GM19397 (cell line): Measurements from ENCODE around the gene ACAP3.
"Not testable (repeated sequence)": the region's sequence is repeated elsewhere in the genome, so short reads cannot be mapped to it uniquely, and the experiment has no call there.

Source experiments
- ATAC-seq: cut with Tn5 transposase; IDR thresholded peaks from one replicate; pipeline ENCODE4 v1.9.1; 2021; ENCODE audit warnings: mild to moderate bottlenecking, moderate library complexity; ENCODE audit not compliant: unreplicated experiment

The ACAP3 gene

GRCh38 chr1:1248009-1248913 lies 59.5 kb downstream of the ACAP3 start:
- ATAC-seq, result not testable (repeated sequence)

- ATAC-seq, result no peak
Observed at GRCh38 chr1:1247341-1247913, 60.3 kb downstream of the ACAP3 start.

- ATAC-seq, result no peak
Observed at GRCh38 chr1:1246577-1247340, 61.0 kb downstream of the ACAP3 start, which contains the start of gene C1QTNF12. TSS of gene C1QTNF12 (minus strand) at chr1:1246722. CDS start at chr1:1246690, 32 bp downstream.

DNA sequence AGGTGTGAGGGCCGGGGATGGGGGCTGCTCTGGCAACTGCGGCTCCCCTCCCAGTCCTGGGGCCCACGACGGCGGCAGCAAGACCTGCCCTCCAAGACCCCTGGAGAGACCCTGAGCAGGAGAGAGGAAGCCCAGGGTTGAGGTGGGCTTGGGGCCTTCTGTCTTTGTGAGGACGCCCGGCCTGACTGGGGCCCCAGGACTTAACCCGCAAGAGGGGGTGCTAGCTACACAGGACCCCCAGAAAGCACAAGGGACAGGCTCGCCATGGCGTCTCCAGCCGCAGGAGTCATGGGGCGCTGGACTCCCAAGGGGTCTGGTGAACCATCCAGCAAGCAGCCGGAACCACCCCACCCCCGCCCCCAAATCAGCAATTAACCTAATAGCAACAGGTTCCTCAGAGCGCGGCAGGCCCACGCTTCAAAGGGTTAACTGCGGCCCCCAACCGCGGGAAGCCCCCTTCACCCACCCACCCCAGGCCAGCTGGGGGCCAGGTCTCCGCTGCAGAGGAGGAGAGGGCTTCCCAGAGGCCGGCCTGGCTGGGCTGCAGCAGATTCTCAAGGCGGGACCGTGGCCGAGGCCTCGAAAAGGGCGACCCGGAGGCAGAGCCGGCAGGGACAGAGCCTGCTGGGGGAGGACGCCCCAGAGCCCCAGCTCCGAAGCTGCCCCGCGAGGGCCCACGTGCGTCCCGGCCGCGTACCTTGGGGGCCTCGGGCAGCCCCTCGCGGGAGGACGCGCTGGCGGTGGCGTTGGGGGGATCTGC lies 61.7 kb downstream of the ACAP3 start:
- no peak for ATAC-seq

DNA sequence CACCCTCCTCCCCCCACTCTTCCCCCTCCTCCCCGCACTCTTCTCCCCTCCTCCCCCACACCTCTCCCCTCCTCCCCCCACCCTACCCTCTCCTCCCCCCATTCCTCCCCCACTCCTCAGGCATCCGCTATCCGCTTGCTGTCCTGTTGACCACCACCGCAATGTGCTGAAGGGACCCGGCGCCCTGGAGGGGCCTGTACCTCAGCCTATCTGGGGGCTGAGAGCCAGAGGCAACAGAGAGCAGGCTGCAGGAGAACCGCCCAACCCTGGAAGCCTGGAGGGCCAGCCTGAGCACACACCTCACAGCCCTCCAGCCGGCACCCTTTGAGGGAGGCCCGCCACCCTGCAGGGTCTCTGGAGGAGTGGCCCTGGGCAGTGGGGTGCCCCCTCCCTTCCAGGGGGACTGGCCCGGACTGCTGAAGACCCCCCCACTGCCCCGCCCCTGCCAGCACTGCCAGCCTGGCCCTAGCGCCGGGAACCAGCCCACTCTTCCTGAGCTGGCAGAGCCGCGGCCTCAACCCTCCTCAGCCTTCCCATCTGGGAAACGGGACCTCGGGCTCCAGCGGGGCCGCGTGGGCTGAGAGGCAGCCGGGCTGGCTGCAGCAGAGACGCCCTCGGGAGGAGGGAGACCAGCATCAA lies 62.4 kb downstream of the ACAP3 start:
- ATAC-seq, result no peak

DNA sequence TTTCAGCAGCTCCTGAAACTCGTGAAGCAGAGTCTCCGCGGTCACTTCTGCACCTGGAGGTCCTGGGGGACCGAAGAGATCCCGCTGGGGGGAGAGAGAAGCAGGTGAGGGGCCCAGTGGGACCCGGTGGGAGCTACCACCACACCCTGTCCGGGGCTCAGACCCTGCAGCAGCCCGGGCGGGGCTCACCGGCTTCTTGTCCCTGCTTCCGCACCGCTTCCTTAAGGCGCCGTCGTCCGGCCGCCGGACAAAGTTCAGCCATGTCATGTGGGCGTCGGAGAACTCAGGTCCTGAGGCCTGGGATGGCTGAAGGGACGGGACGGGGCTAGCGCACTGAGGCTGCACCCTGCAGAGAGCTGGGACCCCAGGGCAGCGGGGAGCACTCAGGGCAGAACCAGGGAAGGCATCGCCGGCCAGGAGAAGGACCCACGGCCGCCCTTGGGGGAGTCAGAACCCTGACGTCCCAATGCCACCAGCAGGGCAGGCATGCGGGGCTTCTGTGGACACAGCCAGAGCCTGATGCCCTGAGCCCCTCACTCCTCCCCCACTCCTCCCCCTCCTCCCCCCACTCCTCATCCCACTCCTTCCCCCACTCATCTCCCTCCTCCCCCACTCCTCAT lies 63.4 kb downstream of the ACAP3 start:
- ATAC-seq, result no peak

GRCh38 chr1:1243807-1244191 lies 63.9 kb downstream of the ACAP3 start:
- no peak for ATAC-seq

DNA sequence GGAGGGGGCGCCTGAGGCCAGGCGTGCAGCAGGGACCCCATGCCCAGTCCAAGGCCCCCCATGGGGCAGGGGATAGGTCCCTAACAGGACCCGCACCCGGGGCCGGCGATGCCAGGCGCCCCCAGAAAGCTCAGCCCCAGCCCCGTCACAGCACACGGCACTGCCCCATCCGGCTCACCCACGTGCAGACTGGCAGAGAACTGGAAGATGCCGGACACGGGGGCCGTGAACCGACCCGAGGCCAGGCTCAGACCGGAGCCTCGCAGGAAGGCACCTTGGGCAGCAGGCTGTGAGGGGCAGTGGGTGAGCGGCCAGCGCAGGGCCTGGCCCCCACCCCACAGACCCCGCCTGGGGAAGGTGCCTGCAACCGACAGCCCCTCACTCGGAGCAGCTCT lies 64.5 kb downstream of the ACAP3 start:
- ATAC-seq, result no peak

DNA sequence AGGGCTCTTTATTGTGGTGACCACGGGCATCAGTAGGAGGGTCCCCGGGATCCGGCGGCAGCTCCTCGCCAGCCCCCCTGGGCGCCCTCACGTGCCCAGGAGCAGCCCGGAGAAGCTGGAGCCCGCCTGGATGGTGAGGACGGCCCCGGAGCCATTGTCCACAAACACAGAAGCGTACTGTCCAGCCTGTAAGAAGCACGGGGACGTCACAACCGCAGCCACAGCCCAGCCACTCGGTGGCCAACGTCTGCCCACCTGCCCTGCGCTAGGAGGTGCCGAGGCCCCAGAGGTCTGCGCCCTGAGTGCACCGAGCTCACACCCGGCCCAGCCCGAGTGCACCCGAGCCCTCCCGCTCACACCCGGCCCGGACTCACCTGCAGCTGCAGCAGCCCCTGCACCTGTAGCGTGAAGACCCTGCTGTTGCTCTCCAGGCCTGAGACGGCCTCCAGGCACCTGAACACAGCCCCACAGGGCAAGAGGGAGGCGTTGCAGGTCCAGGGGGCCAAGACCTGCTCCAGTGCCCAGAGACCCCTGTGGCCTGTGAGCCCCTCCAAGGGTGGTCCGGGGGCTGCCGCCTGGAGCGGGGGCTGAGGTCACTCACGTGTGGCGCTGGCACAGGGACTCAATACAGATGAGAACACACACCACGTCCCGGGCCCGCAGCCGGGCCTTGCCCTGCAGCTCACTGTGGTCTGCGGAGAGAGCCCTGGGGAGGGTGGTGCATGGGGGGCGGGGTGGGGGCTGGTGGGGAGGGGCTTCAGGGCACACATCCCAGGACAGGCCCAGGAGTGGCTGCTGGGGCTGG lies 65.1 kb downstream of the ACAP3 start:
- no peak for ATAC-seq
